Stimulated activated naive CD8-positive, alpha-beta T cell treated with anti-CD3 and anti-CD28 coated beads, Interleukin-15, amount 100 ng/mL, for 72 hours (primary cell): Measurements from ENCODE around the gene APBA2.

Experiments
- ATAC-seq: fragments of 150-1000 bp; cut with Tn5 transposase; 2 replicates; pipeline ENCODE4 v1.10.0; 2021; ENCODE audit warnings: mild to moderate bottlenecking, moderate library complexity
- DNase-seq, 2 donors: peaks; one replicate each; pipeline ENCODE4 v3.0.0; 2021 to 2022
- H3K27ac Mint-ChIP-seq, 2 donors: one replicate each; pipeline ENCODE4 v1.8.0; 2022; ENCODE audit warnings: mild to moderate bottlenecking in 2 of 2, mixed read lengths in 2 of 2, moderate library complexity in 2 of 2
- H3K27me3 Mint-ChIP-seq: one replicate; pipeline ENCODE4 v1.8.0; 2022; ENCODE audit warnings: mixed read lengths
- H3K4me1 Mint-ChIP-seq: one replicate; pipeline ENCODE4 v1.8.0; 2022; ENCODE audit warnings: mild to moderate bottlenecking, mixed read lengths
- H3K4me3 Mint-ChIP-seq, 2 donors: one replicate each; pipeline ENCODE4 v1.8.0; 2022; ENCODE audit warnings: mild to moderate bottlenecking in 2 of 2, mixed read lengths in 2 of 2, moderate library complexity in 1 of 2
- H3K9me3 Mint-ChIP-seq, 2 donors: one replicate each; pipeline ENCODE4 v1.8.0; 2022; ENCODE audit warnings: mixed read lengths in 2 of 2

APBA2 gene

DNA sequence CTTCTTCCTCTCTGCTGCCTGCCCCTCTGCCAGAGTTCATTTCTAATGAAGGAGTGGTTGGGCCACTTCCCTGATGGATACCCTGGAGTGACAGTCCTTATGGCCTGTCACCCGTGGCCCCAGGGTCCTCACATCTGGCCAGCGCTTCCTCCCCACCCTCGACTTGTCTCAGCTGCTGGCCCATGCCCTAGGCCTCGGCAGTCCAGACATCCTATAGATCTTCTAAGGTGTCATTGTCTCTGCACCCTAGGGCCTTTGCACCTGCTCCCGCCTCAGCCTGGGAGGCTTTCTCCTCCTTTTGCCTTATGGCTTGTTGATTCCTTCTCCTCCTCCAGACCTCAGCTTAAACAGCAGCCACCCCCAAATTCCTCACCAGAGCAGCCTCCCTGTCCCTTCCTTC, 202.9 kb downstream of the APBA2 start:
- DNase-seq (no peak), ATAC-seq (no peak)
- H3K27ac Mint-ChIP-seq = peak overlapping the region; percentile 59 to 66
- H3K4me1 Mint-ChIP-seq = peaks cover 59% of the 10 kb centered on the region
- no peaks in the 10 kb centered on the region for H3K27me3 Mint-ChIP-seq
- no peak overlapping the region for H3K4me3 Mint-ChIP-seq
- peaks cover 0 to 7% of the 10 kb centered on the region in 2 donors for H3K9me3 Mint-ChIP-seq

DNA sequence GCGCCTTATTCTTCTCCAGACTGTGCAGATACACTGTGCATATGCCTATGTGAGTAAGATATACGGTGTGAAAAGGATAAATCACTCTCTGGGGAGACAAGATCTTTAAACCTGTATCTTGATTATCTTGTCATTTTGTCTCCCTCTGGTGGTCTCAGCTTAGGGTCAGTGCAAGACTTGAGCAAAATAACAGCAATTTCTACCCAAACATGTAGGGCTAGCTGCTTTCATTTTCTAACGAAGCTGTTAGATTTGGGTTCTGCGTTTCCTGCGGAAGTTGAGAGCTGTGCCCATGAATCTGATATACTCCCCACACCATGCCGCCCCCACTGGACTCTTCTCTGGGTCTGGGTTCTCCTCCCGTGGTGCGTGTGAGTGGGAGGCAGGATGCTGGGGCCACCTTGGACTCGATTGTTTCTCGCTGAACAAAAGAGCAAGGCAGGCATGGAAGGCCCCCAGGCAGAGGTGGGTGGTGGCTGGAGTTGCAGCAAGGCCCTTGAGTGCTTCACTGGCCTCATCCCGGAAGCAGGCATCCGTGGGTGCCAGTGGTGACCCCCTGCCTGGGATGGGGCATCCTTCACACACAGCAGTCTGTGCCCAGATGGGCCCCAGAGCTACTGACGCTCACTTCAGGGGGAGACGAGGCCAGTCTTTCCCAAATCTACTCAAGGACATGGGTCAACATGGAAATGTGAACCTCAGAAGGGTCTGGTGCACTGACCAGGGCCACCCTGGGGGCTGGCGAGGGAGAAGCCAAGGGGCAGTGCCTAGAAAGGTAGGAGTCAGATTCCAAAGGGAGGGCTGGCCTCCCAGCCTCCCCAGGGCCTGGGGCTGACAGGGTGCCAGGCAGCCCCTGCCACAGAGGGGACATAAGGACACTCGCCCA, 204.2 kb downstream of the APBA2 start:
- Mint-ChIP-seq H3K4me1 (peaks cover 59% of the 10 kb centered on the region), H3K9me3 (no peaks in the 10 kb centered on the region), H3K4me3 (peak overlapping the region; percentile 70 to 78), H3K27me3 (no peaks in the 10 kb centered on the region), H3K27ac (peak overlapping the region; percentile 92 to 94)
- DNase-seq (peak; percentile 30 to 48), ATAC-seq (peak; percentile 76)

DNA sequence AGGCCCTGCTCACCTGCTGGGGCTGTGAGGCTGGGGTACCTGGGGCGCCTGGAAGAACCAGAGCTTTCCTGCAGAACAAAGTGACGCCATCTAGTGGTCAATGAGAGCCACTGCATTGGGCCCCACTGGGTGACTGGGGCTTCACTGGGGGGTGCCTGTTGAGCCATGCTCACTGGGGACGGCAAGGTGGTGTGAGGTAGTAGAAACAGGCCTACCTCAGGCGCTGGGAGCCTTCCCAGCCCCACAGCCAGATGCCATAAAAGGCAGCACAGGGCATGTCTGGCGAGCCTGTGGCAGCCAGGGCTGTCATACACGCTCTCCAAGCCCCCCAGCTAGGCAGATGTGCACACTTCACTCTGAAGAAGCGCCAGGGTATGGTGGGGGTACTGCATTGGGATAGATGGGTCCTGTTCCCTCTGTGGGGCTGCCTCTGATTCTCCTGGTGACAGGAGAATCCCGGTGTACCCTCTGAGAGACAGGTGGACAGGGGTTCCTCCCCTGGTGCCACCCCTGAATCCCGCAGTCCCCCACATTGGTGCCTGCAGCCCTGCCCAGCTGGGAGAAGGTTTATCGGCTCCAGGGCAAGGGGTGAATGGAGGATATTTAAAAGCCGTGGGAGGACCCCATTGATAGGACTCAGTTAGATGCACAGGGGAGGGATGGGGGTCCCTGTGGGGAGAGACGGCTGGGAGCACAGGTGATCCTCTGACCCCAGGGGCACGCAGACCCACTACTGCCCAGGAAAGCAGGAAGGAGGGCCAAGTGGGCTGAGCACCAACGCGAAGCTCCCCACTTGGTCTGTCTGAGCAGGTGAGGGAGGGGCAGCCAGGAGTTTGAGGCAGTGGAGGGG, 205.1 kb downstream of the APBA2 start:
- H3K9me3 Mint-ChIP-seq = no peaks in the 10 kb centered on the region
- peak overlapping the region; percentile 85 to 92 for H3K27ac Mint-ChIP-seq
- H3K4me3 Mint-ChIP-seq = peak overlapping the region; percentile 70 to 78
- peaks cover 54% of the 10 kb centered on the region for H3K4me1 Mint-ChIP-seq
- H3K27me3 Mint-ChIP-seq = no peaks in the 10 kb centered on the region
- ATAC-seq = peak; percentile 69
- peak; percentile 57 to 58 for DNase-seq

DNA sequence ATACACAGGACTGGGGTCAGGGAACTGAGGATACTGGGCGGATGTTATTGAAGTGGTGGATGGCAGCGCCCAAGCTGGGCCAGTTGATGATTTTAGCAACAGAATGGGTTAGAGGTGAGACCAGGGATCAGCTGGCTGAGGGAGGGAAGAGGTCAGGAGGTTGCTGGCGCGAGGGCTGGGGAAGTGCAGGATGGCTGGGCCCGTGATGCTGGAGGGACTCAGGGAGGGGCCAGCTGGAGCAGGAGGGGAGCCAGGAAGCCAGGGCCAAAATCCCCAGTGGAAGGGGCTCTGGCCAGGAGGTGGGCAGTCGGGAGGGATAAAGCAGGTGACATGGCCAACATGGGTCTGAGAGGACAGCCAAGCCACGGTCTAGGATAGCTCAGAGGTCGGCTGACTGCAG, 205.9 kb downstream of the APBA2 start:
- H3K4me1 Mint-ChIP-seq = peaks cover 50% of the 10 kb centered on the region
- no peaks in the 10 kb centered on the region for H3K9me3 Mint-ChIP-seq
- no peaks in the 10 kb centered on the region for H3K27me3 Mint-ChIP-seq
- DNase-seq (no peak), ATAC-seq (no peak)
- H3K4me3 Mint-ChIP-seq = no peak overlapping the region
- peak overlapping the region in 1 of 2 donors; percentile 43 for H3K27ac Mint-ChIP-seq

DNA sequence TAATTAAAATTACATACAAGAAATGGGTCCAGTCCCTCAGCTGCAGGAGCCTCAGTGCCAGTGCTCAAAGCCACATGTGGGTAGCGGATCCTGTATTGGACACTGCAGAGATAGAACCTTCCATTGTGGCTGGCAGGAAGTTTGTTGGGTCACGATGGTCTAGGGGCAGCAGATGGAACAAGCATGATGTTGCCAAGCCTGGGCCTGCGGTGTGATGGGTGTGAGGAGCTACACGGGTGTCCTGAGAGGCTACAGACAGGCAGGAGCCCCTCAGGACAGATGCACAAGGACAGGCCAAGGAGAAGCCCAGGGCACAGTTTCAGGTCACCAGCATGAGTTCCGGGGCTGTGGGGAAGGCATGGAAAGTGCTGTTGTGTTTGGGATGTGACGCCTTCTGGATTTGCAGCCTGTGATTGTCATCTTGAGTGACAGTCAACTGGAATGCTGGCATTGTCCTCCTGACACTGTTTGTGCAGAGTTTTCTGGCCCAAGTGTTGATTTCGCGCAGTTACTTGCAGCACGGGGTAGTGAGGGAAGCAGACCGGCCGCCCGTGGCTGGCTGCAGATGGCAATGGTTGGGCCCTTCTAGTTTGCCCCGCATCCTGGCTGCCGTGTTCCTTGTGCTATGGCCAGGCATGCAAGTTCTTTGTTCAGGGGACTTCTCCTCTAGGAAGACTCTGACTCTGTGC, 206.7 kb downstream of the APBA2 start:
- ATAC-seq = no peak
- no peak overlapping the region for H3K4me3 Mint-ChIP-seq
- no peaks in the 10 kb centered on the region for H3K9me3 Mint-ChIP-seq
- no peaks in the 10 kb centered on the region for H3K27me3 Mint-ChIP-seq
- no peak for DNase-seq
- peaks cover 42% of the 10 kb centered on the region for H3K4me1 Mint-ChIP-seq
- H3K27ac Mint-ChIP-seq = peak overlapping the region in 1 of 2 donors; percentile 37

DNA sequence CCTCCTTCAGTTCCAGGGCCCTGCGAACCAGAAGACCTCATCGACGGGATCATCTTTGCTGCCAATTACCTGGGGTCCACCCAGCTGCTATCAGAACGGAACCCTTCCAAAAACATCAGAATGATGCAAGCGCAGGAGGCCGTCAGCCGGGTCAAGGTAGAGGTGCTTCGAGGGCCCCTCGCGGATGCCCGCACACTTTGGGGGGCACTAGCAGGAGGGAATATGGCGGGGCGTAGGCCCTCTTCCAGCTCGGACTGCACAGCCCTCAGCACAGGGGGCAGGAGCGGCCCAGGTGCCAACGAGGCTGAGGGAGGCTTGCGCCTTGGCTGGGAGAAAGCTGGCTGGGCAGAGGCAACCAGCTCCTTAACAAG, 207.3 kb downstream of the APBA2 start:
- no peaks in the 10 kb centered on the region for H3K9me3 Mint-ChIP-seq
- H3K4me1 Mint-ChIP-seq = peaks cover 37% of the 10 kb centered on the region
- H3K27me3 Mint-ChIP-seq = no peaks in the 10 kb centered on the region
- ATAC-seq = no peak
- H3K4me3 Mint-ChIP-seq = no peak overlapping the region
- no peak for DNase-seq
- no peak overlapping the region for H3K27ac Mint-ChIP-seq

DNA sequence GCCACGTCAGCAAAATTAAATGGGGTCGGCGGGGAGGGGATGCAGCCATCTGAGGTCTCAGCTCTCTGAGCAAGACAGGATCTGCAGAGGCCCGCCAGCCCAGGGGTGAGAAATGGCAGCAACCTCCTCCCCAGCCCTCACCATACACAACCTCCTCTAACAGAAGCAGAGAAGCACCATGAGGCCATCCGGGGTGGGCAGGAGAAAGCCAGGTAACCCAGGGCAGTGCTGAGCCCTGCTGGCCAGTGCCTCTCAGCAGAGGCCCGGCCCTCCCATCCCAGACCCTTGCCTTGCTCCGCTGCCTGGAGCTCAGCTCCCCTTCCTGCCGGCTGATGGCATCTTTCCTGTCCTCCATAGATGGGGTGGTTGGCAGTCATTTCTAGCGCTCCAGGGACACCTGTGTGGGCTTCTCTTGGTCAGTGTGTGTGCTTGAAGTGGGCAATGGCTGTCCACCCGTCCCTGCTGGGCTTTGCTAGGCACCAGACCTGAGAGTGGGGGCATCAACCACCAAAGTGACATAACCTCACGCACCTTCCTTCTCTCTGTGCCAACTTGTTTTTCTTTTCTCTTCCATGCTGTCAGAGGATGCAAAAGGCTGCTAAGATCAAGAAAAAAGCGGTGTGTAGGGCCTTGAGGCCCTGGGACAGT, 208.0 kb downstream of the APBA2 start:
- H3K27ac Mint-ChIP-seq = peak overlapping the region in 1 of 2 donors; percentile 76
- ATAC-seq = no peak
- H3K4me1 Mint-ChIP-seq = peaks cover 29% of the 10 kb centered on the region
- no peak for DNase-seq
- no peak overlapping the region for H3K4me3 Mint-ChIP-seq
- no peaks in the 10 kb centered on the region for H3K27me3 Mint-ChIP-seq
- H3K9me3 Mint-ChIP-seq = no peaks in the 10 kb centered on the region

DNA sequence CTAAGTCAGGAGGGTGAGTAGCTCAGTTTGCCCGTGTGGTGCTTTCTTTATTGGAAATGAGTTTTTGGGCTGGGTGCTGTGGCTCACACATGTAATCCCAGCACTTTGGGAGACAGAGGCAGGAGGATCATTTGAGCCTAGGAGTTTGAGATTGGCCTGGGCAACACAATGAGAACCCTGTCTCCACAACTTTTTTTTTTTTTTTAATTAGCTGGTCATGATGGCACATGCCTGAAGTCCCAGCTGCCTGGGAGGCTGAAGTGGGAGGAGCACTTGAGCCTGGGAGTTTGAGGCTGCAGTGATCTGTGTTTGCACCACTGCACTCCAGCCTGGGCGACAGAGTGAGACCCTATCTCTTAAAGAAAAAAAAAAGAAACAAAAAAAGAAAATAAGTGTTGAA, 208.9 kb downstream of the APBA2 start:
- Mint-ChIP-seq H3K4me1 (peaks cover 21% of the 10 kb centered on the region), H3K27me3 (no peaks in the 10 kb centered on the region), H3K9me3 (no peaks in the 10 kb centered on the region), H3K27ac (peak overlapping the region in 1 of 2 donors; percentile 76), H3K4me3 (no peak overlapping the region)
- DNase-seq = no peak
- no peak for ATAC-seq

DNA sequence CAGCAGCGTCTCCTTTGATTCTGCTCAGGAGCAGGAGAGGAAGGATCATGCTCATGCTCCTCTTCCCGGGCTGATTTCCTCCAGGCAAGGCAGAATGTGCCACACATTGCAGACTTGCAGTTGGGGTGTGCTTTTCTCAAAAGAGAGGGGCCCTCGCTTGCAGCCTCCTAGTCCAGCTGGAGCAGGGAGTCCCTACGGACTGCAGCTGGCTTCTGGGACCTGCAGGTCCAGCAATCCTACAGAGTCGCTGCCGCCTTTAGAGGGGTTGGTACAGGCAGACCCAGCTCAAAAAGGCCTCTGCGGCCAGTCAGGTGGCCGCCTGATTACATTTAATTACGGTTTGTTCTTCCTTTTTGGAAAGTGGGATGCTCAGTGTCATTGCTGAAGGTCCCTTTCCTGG, 210.0 kb downstream of the APBA2 start:
- Mint-ChIP-seq H3K9me3 (no peaks in the 10 kb centered on the region), H3K27me3 (no peaks in the 10 kb centered on the region), H3K4me1 (peaks cover 11% of the 10 kb centered on the region), H3K27ac (no peak overlapping the region), H3K4me3 (no peak overlapping the region)
- DNase-seq (no peak), ATAC-seq (no peak)

DNA sequence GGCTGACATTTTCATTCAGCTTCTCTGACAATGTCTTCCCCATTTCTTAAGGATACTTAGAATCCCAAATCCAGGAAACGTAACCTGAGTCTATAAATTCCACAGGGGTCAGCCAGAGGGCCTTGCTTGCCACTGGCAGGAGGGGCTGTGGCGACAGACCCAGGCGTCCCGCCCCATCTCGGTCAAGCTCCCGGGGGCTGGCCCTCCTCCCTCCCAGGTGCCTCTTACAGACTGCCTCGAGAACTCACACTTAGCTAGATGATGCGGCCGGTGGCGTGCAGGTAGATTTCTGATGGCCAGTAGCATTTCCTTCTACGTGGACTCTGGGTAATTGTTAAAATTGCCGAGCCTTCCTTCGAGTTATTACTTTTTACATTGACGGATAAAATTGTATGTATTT, 211.4 kb downstream of the APBA2 start:
- Mint-ChIP-seq H3K27me3 (no peaks in the 10 kb centered on the region), H3K4me1 (peaks cover 4% of the 10 kb centered on the region), H3K4me3 (no peak overlapping the region), H3K9me3 (no peaks in the 10 kb centered on the region), H3K27ac (no peak overlapping the region)
- DNase-seq (no peak), ATAC-seq (no peak)

DNA sequence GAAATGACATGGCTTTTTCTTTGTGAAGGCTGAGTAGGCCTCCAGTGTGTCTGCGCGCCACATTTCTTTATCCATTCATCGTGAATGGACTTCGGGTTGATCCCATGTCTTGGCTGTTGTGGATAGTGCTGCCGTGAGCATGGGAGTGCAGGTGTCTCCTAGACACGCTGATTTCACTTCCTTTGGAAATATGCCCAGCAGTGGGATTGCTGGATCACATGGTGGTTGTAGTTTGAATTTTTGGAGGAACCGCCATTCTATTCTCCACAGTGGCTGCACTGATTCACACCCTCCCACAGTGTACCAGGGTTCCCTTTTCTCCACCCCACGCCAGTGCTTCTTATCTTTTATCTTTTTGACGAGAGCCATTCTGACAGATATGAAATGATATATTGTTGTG, 212.2 kb downstream of the APBA2 start:
- DNase-seq (no peak), ATAC-seq (no peak)
- Mint-ChIP-seq H3K9me3 (no peaks in the 10 kb centered on the region), H3K27ac (no peak overlapping the region), H3K27me3 (no peaks in the 10 kb centered on the region), H3K4me1 (peaks cover 6% of the 10 kb centered on the region), H3K4me3 (no peak overlapping the region)

DNA sequence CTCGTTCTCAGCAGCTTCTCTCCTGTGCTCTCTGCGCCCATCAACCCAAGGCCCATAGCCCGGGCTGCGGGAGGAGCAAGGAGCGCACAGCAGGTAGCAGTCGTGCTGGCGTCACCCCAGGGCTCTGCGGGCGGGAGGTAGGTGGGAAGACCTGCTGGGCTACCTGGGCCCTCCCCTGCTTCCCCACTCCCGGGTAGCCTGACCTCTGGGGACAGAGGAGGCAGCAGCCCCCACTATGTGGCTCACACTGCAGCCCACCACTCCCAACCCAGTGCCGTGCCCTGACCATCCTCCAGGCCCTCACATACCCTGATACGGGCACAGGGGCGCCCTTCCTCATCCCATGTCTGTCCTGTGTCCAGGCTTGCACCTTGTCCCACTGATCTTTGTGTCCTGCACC, 212.9 kb downstream of the APBA2 start:
- peaks cover 6% of the 10 kb centered on the region for H3K4me1 Mint-ChIP-seq
- H3K4me3 Mint-ChIP-seq = no peak overlapping the region
- ATAC-seq = no peak
- H3K9me3 Mint-ChIP-seq = no peaks in the 10 kb centered on the region
- peak overlapping the region in 1 of 2 donors; percentile 69 for H3K27ac Mint-ChIP-seq
- DNase-seq = no peak
- no peaks in the 10 kb centered on the region for H3K27me3 Mint-ChIP-seq

DNA sequence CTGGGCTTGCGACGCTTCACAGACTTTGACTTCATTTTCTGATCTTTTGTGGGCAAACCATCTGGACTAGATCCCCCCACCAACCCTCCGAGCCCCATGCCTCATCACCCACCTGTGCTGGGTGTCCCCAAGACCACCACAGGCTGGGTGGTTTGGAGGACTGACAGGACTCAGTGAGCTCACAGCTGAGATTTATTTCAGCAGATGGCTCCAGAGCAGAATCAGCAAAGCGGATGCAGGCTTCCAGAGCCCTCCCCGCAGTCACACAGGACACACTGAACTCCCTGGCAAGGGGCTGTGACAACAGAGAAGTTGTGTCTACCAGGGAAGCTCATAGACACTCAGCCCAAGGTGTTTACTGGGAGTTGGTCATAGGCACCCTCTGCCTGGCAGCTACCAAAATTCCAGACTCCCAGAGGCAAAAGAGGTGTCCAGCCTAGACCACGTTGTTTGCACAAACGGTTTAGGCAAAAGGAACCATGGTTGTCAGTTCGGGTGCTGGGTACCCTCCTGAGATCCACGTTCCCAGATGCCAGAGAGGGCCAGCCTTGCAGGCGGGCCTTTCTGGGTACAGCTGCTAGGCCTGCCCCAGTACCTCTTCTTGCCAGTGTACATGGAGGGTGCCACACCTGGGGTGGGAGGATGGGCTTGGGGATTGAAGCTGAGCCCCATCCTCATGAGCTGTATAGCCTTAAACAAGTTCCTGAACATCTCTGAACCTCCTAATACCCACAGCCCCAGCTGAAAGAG, 213.5 kb downstream of the APBA2 start:
- ATAC-seq (no peak), DNase-seq (no peak)
- Mint-ChIP-seq H3K4me3 (no peak overlapping the region), H3K4me1 (peaks cover 12% of the 10 kb centered on the region), H3K27me3 (no peaks in the 10 kb centered on the region), H3K27ac (peak overlapping the region in 1 of 2 donors; percentile 69), H3K9me3 (no peaks in the 10 kb centered on the region)

DNA sequence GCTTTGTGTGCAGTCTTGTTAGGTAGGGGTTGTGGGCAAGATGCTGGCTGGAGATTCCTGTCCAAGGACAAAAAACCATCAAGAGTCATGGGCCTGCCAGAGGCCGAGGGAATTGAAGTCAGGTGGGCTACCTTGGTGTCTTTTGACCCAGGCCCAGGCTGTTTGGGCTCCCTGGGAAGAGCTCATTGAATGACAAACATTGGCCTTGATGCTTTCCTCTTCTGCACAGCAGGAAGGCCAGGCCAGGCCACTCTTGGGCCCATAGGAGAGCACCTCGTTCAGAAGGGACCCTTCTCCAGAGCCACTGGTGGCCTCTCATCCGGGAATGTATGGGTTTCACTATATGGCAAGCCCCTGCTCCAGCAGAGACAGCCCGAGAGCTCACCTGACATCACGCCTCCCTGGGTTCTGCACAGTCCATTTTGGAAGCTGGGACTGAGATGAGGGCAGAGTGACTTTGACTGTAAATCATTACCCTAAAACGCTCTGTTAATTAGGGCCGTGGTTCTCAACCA, 214.8 kb downstream of the APBA2 start:
- Mint-ChIP-seq H3K9me3 (no peaks in the 10 kb centered on the region), H3K27me3 (no peaks in the 10 kb centered on the region), H3K4me1 (peaks cover 12% of the 10 kb centered on the region), H3K4me3 (no peak overlapping the region), H3K27ac (no peak overlapping the region)
- DNase-seq (no peak), ATAC-seq (no peak)
